Measurements from ENCODE around the gene CEP192.
"Not testable (repeated sequence)": the region's sequence is repeated elsewhere in the genome, so short reads cannot be mapped to it uniquely, and the experiment has no call there.

The CEP192 gene

GRCh38 chr18:13036622-13037320 is 45.6 kb downstream of the CEP192 start:
- DNase-seq = no peak

GRCh38 chr18:13039806-13040205 is 48.6 kb downstream of the CEP192 start:
- DNase-seq = no peak

GRCh38 chr18:13043066-13043465 is 51.9 kb downstream of the CEP192 start:
- DNase-seq = no peak

- no peak for DNase-seq
Measured at GRCh38 chr18:13048061-13048595, 57.0 kb downstream of the CEP192 start.

- DNase-seq = no peak
Measured at GRCh38 chr18:13051159-13051558, 60.0 kb downstream of the CEP192 start.

GRCh38 chr18:13051950-13052349 is 60.8 kb downstream of the CEP192 start:
- DNase-seq = no peak

- no peak for DNase-seq
Measured at GRCh38 chr18:13054336-13054735, 63.2 kb downstream of the CEP192 start.

- no peak for DNase-seq
Measured at GRCh38 chr18:13061630-13062189, 70.5 kb downstream of the CEP192 start.

- DNase-seq = no peak
Measured at GRCh38 chr18:13067124-13067523, 76.0 kb downstream of the CEP192 start.

- DNase-seq = no peak
Measured at GRCh38 chr18:13067966-13068365, 76.8 kb downstream of the CEP192 start.

GRCh38 chr18:13070460-13070859 is 79.3 kb downstream of the CEP192 start:
- no peak for DNase-seq

- no peak for DNase-seq
Measured at GRCh38 chr18:13076886-13077285, 85.7 kb downstream of the CEP192 start.

GRCh38 chr18:13077473-13077872 is 86.3 kb downstream of the CEP192 start:
- DNase-seq = no peak

GRCh38 chr18:13078065-13078464 is 86.9 kb downstream of the CEP192 start:
- DNase-seq = not testable (repeated sequence)

- no peak for DNase-seq
Measured at GRCh38 chr18:13086906-13087305, 95.7 kb downstream of the CEP192 start.

- no peak for DNase-seq
Measured at GRCh38 chr18:13095466-13095865, 104.3 kb downstream of the CEP192 start.

GRCh38 chr18:13096232-13096631 is 105.1 kb downstream of the CEP192 start:
- DNase-seq = no peak

- no peak for DNase-seq
Measured at GRCh38 chr18:13096719-13097118, 105.6 kb downstream of the CEP192 start.

- DNase-seq = not testable (repeated sequence)
Measured at GRCh38 chr18:13098104-13098503, 106.9 kb downstream of the CEP192 start.

- no peak for DNase-seq
Measured at GRCh38 chr18:13099113-13099512, 108.0 kb downstream of the CEP192 start.

GRCh38 chr18:13100942-13101658 is 109.9 kb downstream of the CEP192 start:
- no peak for DNase-seq

GRCh38 chr18:13101659-13102197 is 110.6 kb downstream of the CEP192 start:
- no peak for DNase-seq

GRCh38 chr18:13103366-13103765 is 112.2 kb downstream of the CEP192 start:
- no peak for DNase-seq

- DNase-seq = no peak
Measured at GRCh38 chr18:13105059-13105458, 113.9 kb downstream of the CEP192 start.
